Mammary epithelial cell (primary cell): Measurements from ENCODE around the gene KIAA1614.

Source experiments
- CTCF ChIP-seq, 2 donors: IDR thresholded peaks in 1 of 2; conservative IDR thresholded peaks in 1 of 2; 2 replicates each; pipeline ENCODE4 v1.5.1; 2011 to 2012; ENCODE audit warnings: inconsistent platforms in 2 of 2, low read length in 2 of 2, mild to moderate bottlenecking in 2 of 2, control low read depth in 1 of 2, low read depth in 1 of 2; ENCODE audit not compliant: insufficient read depth in 1 of 2; ENCODE audit errors: extremely low read depth in 1 of 2
- EZH2 ChIP-seq: IDR thresholded peaks from 2 replicates; pipeline ENCODE4 v1.6.1; 2012; ENCODE audit warnings: low read length, inconsistent platforms, borderline replicate concordance

DNA sequence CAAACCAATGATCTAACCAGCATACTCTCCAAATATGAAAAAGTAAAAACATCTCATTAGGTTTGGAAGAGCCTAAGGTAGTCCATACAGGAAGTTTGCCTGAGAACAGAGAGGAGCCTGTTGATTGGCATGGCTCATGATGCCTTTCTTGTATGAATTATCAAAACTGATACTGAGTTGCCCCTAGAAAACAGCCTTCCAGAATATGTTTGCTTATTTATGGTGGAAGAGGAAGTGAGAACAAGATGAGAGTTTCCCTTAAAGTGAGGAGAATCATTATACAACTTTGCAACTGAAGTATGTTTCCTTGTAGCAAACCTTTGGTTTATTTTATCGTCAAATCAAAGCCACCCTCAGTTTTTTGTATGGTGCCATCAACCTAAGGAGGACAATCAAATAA is 23.8 kb upstream of the KIAA1614 start:
- TF ChIP-seq CTCF (conservative IDR thresholded peaks at IDR 0.05 in 1 of 2, IDR thresholded peaks at IDR 0.05 in 1 of 2; ENCODE audit: extremely low read depth in 1 of 2, insufficient read depth in 1 of 2, low read depth in 1 of 2, low read length in 2 of 2), result no peak
- TF ChIP-seq EZH2, result no peak
